Activated naive CD8-positive, alpha-beta T cell treated with anti-CD3 and anti-CD28 coated beads for 36 hours (primary cell): ENCODE results near the gene SP4. TPM values are rescaled to one million over a fixed set of nuclear protein-coding genes. Genes with fewer than 3 reads are reported as not detected.

Experiments
- total RNA-seq, 2 experiments: library from RNA; stranded (reverse); gene quantifications; one replicate each; pipeline ENCODE4 v1.2.3, GENCODE V29; 2021

Gene SP4
- total RNA-seq, 2 experiments from 2014 or later: 17.6 to 18.0 TPM

Other genes with a start within 250 kb of the SP4 start
- gene DNAH11, start 115.0 kb downstream of the SP4 start, total RNA-seq: under 1 TPM in 1 of 2 experiments, not detected in 1; 0.02 TPM